ENCODE data around the gene SAP30BP.

DNA sequence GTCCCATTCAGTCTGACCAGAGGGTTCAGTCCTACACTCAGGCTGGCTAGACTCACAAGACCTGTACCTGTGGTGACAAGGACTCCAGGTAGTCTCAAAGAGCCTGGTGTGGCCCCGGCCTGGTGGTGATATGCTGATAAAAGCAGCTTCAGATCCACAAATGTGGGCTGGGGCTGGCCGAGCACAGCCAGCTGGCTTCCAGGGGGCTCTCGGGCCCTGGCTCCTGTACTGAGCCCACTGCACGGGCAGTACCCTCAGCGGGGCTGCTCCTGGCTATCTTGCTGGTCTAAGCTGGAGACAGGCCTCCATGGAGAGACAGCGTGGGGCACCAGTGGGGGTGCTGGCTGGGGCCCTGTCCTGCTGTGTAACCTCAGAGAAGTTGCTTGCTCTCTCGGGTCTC lies 29.6 kb upstream of the SAP30BP start:
- TF ChIP-seq, protein P1, sequence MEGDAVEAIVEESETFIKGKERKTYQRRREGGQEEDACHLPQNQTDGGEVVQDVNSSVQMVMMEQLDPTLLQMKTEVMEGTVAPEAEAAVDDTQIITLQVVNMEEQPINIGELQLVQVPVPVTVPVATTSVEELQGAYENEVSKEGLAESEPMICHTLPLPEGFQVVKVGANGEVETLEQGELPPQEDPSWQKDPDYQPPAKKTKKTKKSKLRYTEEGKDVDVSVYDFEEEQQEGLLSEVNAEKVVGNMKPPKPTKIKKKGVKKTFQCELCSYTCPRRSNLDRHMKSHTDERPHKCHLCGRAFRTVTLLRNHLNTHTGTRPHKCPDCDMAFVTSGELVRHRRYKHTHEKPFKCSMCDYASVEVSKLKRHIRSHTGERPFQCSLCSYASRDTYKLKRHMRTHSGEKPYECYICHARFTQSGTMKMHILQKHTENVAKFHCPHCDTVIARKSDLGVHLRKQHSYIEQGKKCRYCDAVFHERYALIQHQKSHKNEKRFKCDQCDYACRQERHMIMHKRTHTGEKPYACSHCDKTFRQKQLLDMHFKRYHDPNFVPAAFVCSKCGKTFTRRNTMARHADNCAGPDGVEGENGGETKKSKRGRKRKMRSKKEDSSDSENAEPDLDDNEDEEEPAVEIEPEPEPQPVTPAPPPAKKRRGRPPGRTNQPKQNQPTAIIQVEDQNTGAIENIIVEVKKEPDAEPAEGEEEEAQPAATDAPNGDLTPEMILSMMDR (tag by site-specific recombination; IDR thresholded peaks at IDR 0.05) = no peak
- TF ChIP-seq, protein P2, sequence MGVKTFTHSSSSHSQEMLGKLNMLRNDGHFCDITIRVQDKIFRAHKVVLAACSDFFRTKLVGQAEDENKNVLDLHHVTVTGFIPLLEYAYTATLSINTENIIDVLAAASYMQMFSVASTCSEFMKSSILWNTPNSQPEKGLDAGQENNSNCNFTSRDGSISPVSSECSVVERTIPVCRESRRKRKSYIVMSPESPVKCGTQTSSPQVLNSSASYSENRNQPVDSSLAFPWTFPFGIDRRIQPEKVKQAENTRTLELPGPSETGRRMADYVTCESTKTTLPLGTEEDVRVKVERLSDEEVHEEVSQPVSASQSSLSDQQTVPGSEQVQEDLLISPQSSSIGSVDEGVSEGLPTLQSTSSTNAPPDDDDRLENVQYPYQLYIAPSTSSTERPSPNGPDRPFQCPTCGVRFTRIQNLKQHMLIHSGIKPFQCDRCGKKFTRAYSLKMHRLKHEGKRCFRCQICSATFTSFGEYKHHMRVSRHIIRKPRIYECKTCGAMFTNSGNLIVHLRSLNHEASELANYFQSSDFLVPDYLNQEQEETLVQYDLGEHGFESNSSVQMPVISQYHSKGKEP (tag by site-specific recombination; IDR thresholded peaks at IDR 0.05) = no peak

Data from HEK293 (cell line).